HG02840 (cell line): ENCODE measurements around the gene MEST.
"Not testable (repeated sequence)": the region's sequence is repeated elsewhere in the genome, so short reads cannot be mapped to it uniquely, and the experiment has no call there.

ENCODE experiments used
- ATAC-seq: cut with Tn5 transposase; IDR thresholded peaks from one replicate; pipeline ENCODE4 v1.9.1; 2021; ENCODE audit warnings: mild to moderate bottlenecking, moderate library complexity, moderate number of reproducible peaks; ENCODE audit not compliant: unreplicated experiment, low FRiP score

Gene MEST, protein sequence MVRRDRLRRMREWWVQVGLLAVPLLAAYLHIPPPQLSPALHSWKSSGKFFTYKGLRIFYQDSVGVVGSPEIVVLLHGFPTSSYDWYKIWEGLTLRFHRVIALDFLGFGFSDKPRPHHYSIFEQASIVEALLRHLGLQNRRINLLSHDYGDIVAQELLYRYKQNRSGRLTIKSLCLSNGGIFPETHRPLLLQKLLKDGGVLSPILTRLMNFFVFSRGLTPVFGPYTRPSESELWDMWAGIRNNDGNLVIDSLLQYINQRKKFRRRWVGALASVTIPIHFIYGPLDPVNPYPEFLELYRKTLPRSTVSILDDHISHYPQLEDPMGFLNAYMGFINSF

DNA sequence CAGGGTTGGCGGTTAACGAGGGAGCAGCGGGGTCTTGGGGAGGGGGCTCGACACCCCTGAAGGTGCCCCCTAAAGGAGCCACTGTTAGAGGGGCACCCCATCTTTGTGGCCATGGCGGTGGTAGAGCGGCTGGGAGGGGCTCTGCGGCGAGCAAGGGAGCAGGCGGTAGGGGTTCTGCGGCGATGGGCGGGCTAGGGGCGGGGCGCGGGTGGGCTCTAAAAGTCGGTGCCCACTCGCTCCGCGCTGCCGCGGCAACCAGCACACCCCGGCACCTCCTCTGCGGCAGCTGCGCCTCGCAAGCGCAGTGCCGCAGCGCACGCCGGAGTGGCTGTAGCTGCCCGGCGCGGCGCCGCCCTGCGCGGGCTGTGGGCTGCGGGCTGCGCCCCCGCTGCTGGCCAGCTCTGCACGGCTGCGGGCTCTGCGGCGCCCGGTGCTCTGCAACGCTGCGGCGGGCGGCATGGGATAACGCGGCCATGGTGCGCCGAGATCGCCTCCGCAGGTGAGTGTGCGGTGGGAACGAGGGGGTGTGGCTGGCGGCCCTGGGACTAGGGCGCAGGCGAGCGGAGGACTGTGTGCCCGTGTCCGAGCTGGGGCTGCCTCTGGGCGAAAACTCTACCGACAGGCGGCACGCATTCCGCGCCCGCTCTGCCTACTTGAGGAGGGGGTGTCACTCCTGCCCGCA is at the start of gene MEST:
Gene MEST (plus strand): TSS at position 245 of the 682 bp plus-strand sequence. CDS start 229 bp downstream, at position 474.
- ATAC-seq: no peak

DNA sequence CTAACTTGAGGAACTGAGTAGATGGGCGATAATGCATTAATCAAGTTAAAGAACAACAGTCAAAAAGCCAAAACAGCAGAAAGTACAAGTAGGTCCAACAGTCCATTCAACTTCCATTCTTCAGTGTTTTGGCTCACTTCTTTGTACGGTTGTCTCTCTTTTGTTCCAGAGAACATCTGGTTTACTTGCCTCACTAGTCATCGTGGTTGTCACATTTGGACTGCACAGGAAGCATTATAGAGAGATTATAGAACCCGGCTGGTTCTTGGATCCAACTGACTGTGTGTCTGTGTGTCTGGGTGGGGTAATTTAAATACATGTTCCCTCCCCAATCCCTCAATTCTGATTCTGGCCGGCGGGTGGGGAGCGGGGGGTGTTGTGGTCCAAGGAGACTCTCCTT is 49.3 kb upstream of the MEST start:
- ATAC-seq: no peak

DNA sequence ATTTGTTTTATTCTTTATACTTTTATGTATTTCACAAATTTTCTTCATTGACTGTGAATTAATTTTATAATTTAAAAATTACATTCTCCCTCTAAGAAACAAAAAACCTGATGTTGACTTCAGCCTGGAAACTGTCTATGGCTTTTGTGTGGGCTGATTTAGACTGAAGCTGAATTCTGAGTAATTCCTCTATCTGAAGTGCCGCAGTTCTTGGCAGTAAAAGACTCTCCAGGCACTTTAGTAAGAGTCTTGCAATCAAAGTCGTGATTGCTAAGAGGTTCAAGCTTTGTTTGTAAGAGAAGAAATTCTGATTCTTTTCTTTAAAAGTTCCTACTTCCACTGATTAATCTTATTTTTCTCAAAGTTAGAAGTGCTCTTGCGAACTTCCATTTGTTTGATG is 47.7 kb upstream of the MEST start:
- no peak for ATAC-seq

DNA sequence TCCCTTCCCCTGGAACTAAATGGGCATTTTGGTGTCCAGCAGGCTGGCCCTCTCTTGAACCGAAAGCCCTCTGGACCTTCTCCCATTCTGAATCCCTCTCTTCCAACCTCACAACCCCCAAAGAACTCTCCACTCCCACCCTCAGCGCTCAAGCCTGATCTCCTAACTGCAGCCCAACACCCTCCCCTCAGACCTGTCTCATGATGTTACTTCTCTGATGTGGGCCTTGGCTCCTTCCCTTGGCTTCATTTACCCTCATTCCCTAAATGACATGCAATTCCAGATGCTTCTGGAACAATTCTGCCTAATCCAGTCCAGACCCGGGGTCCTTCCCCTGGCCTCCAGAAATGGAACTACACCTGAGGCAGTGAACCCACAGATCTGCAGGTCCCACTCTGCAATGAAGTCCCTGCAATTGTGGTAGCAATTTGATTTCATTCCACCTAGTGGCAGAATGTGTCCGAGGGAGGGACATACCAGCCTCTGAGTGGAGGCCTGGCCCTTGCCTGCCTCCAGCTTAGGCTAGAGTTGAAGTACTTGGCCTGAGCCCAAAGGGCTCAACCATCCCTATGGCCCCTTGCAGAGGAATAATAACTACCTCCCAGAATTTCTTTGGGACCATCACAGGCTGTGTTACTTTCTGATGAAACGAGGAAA is 47.0 kb upstream of the MEST start:
- ATAC-seq: no peak

DNA sequence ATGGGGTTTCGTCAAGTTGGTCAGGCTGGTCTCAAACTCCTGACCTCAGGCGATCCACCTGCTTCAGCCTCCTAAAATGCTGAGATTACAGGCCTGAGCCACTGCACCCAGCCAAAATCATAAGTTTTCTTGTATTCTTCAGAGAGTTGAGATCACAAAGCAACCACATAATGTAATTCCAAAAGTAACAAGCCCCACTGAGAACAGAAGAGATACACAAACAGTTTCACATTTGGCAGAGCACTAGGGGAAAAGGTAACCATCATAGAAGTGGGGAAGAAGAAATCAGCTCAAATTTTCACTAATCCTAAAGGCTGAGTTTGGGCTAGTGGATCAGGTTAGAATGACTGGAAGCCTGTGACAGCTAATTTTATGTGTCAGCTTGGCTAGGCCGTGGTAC is 45.6 kb upstream of the MEST start:
- ATAC-seq: no peak

DNA sequence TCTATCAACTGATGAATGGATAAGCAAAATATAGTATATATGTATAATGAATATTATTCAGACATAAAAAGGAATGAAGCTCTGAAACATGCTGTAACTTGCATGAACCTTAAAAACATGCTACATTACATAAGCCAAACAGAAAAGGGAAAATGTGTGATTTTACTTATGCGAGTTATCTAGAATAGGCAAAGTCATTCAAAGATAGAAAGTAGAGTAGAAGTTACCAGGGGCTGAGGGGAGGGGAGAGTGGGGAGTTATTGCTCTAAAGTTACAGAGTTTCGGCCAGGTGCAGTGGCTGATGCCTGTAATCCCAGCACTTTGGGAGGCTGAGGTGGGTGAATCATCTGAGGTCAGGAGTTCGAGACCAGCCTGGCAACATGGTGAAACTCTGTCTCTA is 40.5 kb upstream of the MEST start:
- not testable (repeated sequence) for ATAC-seq

DNA sequence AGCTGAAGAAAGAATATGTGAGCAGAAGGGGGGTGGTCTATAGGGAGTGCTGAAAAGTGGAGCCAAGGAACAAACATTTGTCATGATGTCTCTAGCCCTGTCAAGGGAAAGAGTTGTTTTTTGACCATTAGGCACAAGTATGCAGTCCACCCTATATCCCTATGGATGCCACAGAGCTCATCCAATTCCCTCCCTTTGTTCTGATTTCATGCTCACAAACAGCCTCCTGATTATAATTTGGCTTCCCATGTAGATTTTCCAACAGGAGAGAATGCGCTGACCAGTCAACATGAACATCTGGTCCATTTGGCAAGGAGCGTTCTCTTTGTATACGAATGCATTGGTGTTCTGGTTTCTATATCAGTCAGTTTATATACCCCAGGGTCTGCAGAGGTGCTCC is 38.9 kb upstream of the MEST start:
- ATAC-seq: no peak

DNA sequence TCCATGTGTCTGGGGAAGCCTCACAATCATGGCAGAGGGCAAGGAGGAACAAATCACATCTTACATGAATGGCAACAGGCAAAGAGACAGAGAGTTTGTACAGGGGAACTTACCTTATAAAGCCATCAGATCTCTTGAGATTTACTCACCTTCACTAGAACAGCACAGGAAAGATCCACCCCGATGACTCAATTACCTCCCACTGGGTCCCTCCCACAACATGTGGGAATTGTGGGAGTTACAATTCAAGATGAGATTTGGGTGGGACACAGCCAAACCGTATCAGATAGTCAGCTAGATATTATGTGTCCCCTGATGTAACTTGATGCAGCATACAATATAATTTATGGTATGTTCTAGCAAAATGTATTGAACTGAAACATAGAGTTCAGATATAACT is 36.9 kb upstream of the MEST start:
- no peak for ATAC-seq

DNA sequence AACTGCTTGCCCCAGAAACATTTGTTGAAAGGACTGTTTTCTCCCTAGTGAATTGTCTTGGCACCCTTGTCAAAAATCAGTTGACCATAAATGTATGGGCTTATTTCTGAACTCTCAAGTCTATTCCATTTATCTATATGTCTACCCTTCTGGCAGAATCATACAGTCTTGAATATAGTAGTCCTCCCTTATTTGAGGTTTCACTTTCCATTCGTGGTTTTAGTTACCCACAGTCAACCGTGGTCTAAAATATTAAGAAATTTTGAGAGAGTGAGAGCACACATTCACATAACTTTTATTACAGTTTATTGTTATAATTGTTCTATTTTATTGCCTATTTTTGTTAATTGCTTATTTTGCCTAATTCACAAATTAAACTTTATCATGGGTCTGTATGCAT is 33.6 kb upstream of the MEST start:
- ATAC-seq: no peak

DNA sequence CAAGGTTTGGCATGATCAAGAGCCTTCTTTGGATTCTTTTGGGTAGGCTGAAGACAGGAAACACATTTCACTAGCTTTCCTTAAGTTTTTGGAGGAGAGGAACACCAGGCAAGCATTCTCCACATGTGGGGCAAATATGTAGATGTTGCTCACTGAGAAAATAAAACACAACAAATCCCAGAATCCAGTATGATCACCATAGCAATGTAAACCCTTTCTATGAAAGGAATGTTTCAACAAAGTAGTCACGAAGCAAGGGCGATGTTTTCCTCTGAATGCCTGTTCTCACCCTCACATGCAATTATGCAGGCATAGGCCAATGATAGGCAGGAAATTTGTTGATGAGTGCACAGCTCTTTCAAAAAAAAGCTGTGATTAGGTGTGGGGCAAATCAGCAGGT is 30.6 kb upstream of the MEST start:
- no peak for ATAC-seq

DNA sequence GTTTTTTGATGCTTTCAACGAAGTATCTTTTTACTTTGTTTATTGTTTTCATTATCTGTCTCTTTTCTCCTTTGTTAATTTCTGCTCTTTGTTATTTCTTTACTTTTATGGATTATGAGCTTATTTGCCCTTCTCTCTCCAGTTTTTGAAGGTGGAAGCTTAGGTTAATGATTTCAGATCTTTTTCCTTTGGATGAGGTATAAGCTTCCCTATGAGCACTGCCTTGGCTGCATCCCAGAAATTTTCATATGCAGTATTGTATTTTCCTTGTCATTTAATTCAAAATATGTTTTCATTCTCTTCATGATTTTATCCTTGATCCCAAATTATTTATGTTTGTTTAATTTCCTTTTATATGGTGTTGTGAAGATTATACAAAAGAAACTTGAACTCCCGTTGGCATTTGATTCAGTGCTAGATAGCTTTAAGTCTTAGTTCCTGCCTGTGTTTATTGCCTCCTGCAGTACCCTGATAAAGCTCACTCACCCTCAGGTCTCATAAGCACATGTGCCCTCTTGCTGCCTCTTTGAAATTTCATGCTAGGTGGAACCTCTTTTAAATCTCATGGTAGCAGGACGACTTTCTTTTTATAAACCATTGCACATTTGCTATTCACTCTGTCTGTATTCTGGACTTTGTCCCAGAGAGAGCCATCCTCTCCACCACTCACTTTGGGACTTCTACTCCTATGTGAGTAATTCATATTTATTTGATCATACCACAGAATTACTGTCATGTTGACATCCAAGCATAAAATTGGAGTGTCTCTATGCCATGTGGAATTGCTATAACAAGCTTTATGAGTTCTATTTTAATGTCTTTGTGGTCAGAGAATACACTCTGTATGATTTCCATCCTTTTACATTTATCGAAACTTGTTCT is 28.1 kb upstream of the MEST start:
- no peak for ATAC-seq

DNA sequence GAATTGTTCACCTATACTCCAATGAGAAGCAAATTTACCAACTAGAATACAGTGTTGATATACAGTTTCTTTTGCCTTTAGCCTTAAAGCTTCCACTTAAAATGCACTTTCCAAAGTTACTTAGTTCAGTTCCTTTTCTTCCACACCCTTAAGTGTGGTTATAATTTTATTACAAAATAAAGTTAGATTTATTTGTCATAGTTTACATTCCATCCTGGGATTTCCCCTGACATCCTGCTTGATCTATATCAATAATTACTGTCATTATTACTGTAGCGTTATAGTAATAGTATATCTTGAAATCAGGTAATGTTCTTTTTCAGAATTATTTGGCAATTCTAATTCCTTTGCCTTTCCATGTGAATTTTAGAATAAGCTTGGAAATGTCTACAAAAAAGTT is 23.3 kb upstream of the MEST start:
- no peak for ATAC-seq

DNA sequence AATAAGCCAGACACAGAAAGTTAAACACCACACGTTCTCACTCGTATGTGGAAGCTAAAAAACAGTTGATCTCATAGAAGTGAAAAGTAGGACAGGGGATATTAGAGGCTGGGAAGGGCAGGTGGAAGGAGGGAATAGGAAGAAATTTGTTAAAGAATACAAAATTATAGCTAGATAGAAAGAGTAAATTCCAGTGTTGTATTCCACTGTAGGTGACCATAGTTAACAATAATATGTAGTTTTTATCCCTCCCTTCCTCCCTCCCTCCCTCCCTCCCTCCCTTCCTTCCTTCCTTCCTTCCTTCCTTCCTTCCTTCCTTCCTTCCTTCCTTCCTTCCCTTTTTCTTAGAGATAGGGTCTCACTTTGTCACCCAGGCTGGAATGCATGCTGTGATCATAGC is 19.9 kb upstream of the MEST start:
- ATAC-seq: no peak

DNA sequence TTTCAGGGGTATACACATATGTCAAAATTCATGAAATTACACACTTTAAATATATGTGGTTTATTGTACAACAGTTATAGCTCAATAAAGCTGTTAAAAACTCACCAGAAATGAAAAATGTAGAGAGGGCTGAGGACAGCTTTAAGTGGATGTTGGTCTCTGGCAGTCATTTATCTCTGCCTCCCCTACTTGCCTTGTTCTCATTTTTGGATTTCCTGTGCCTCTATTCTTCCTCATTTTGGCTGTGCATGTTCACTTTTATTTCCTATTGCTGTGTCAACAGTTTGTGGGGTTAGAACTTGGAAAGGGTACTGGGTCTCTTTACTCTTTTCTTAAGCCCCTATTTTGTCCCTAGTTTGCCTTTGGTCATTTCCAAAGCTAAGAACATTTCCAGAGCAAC is 18.6 kb upstream of the MEST start:
- no peak for ATAC-seq

DNA sequence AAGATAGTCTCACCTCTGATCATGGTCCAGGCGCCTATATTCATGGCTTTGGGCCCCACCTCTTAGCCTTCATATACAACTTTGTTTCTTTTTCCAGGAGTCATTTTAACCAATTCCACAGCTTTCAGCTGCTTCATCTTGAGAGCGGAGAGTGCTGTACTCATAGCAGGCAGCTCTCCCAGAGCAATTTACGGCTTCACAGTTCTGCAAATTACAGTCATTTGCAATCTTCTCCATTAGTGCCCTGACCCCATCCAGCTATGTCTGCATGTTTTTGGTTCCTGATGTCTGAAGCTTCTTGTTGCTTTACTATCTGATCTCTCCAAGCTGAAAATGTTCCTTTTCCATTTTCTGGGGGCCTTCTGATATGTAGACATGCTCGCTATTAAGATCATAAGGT is 18.0 kb upstream of the MEST start:
- no peak for ATAC-seq

DNA sequence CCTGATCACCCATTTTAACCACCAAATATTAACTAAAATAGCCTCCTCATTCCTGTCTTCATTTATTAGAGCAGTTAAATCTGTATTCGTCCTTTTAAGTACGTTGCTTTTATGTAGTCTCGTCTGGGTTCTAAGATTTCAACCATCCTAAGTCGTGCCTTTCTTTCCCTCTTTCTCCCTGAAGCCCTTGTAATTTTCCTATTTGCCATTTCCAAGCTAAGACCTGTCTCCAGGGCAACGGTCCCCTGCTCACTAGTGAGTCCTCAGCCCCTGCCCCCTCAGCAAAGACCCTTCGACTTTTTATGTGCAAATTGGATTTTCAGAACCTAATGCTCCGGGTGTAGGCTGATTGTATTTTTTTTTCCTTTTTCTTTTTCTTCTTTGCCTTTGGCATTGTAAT is 16.1 kb upstream of the MEST start:
- no peak for ATAC-seq

DNA sequence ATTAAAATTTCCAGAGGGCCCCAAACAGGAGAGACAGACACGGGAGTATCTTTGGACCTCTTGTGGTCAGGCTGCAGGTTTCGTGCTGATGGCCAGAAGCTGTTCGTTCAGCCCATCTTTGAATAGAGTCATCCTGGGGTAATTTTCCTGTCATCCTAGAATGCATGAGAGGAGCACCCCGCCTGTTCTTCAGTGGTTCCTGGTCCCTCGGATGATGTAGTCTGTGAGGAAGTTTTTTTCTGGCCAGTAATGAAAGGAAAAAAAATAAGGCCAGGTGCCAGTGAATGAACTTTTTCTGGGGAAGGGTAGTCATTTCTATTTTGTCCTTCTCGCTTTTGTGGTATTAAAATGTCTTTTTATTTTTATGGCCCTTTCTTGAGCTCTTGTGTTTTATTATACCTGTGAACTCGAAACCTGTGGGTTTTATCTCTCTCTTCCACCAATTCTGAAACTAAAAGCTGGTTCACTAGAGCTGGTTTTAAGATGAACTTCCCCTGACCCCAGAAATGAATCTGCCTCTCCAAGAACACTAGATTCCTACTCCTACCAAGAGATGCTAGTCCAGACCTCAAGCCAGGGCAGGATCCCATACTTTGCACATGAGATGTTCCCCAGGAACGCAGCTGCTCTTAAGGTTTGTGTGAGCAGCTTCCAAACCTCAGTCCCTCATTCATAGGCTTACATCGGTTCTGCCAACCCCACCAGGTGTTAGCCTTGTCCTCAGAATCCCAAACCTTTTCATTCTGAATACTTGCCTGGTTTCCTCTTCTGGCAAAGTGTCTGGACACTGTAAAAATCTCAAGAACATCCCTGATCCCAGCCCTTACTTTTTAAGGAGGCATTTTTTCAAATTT is 15.4 kb upstream of the MEST start:
- no peak for ATAC-seq

DNA sequence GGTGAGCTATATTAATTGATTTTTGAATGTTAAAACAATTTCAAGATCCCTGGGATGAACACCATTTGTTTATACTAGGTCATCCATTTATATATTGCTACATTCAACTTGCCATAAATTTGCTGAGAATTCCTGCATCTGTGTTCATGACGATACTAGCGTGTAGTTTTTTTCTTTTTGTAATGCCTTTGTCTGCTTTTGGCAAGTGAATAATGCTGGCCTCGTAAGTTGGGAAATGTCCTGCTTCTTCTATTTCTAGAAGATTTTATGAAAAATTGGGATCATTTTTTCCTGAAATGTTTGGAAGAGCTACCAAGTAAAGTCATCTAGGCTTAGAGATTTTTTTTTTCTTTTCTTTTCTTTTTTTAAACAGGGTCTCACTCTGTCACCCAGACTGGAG is 12.9 kb upstream of the MEST start:
- no peak for ATAC-seq

DNA sequence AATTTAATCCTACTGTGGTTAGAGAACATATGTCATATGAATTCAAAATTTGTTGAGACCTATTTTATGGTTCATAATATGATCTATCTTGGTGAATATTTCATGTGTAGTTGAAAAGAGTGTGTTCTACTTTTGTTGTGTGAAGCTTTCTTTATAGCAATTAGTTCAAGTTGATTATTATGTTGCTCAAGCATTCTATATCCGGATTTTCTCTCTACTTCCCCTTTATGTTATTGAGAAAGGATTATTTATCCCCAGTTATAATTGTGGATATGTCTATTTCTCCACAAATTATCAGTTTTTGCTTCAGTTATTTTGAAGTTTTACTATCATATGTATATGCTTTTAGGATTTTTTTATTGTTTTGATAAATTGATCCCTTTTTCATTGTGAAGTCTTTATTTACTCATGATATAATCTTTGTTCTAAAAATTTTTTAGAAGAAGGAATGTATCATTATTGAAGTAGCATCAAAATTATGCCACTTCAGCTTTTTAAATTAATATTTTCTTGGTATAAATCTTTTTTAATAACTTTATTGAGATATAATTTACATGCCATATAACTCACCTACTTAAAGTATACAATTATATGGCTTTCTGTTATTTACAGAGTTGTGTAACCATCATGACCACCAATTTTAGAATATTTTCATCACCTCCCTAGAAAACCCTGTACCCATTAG is 12.0 kb upstream of the MEST start:
- no peak for ATAC-seq
